GM19240 (cell line): ENCODE measurements around the gene MORC4.
A peak's percentile ranks its signal among the peaks of the same experiment; 100 is the strongest.
"Not testable (repeated sequence)": the region's sequence is repeated elsewhere in the genome, so short reads cannot be mapped to it uniquely, and the experiment has no call there.

Experiments
- DNase-seq: peaks from one replicate; pipeline ENCODE4 v3.0.0; 2011; ENCODE audit warnings: low spot score; ENCODE audit not compliant: insufficient read length

The MORC4 gene

GRCh38 chrX:107000013-107000515, at the start of gene MORC4:
Gene MORC4 (minus strand): TSS chrX:107000212. CDS start chrX:106999969, 243 bp downstream.
- peak; percentile 5 for DNase-seq

DNA sequence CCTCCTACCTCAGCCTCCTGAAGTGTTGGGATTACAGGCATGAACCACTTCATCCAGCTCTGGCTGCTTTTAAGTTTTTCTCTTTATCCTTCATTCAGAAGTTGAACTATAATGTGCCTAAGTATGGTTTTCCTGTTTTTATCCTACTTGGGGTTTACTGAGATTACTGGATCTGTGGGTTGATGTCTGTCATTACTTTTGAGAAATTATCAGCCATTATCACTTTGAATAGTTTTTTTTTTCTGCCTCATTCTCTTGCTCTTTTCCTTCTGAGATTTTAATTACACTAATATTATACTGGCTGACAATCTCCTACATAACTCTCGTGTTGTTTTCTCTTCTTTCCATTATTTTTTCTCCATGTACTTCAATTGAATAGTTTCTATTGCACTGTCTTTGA, 47.6 kb upstream of the MORC4 start:
- DNase-seq = no peak

DNA sequence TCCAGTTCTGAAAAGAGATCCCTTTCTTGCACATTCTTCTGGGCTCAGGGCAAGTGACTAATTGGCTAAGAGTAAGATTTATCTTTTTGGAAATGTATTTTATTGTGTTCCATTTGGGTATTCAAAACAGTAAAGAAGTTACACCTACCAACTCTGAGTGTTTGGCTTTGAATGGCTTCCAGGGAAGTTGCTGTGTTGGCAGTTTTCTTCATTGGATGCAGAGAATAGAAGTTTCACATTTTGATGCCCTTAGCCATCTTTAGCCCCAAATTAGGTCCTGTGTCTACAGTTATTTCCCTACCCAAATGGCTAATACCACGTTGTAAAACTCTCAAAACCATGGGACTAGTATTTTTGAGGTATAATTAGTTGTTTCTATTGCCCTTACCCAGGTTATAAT, 29.7 kb upstream of the MORC4 start:
- no peak for DNase-seq

DNA sequence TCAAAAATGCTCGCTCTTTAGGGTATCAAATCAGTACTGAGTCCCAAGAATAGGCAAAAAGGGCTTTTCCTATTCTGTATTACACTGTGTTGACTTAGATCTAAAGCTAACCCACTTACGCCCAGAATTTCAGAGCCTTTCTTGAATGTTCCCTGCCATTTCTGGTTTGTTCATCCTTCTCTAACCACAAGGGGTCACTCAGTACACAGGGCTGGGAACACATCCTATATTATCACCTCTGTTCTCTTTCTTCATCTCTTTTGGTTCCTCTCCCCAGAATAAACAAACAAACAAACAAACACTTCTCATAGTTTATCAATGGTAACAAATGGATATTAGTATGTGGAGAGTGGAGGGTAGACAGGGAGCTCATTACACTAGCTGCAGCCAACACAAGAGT, 25.5 kb upstream of the MORC4 start:
- DNase-seq = no peak

DNA sequence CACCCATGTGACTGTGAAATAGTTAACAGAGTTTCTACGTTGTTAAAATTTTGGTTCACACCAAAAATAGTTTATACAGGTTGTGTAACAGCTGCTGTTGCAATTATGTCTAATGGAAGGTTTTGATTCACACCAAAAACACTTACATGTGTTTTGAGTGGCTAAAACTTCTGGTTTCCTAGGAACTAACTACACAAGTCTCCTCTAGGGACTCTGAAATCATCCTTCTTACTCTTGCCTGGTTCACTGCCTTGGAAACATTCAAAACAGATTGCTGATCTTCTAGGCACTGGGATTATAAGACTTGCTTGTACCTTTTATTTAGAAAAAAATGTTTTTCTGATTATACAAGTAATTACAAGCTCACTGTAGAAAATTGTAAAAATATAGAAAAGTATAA, 14.9 kb upstream of the MORC4 start:
- DNase-seq = no peak

DNA sequence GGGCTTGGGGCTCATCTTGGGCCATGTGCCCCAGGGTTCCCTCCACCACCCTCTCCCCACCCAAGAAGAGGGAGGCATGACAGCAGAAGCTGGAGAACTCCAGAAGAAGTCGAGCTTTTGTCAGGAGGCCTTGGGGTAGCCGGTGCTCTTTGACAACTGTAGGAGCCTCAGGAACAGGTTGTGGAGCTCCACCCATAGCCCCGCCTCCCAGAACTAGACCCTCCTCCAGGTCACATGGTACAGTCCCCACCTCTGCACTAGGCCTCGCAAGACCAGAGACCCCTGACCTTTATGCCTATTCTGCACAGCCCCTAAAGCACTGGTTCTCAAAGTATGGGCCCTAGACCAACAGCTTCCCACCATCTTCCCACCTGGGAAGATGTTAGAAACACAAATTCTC, 8.0 kb upstream of the MORC4 start:
- no peak for DNase-seq

GRCh38 chrX:106999002-106999975, 723 bp downstream of the MORC4 start:
- DNase-seq = no peak

GRCh38 chrX:106997611-106998010, 2.4 kb downstream of the MORC4 start:
- DNase-seq = no peak

DNA sequence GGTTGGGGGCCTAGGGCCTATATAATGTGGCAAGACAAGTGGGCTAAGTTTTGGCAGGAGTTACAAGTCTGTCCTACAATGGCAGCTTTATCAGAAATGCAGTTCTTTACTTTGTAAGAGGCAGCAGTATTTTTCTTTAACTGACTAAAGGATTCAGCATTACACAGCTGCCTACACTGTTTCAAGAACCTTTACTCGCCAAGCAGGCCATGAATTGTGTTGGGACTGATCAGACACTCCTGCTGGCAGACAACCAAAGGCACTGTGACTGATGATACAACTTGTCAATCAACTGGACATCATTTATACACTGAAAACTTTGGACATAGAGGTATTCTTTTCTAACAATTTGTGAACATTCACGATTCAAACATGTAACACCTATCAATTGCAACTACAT, 4.3 kb downstream of the MORC4 start:
- DNase-seq = no peak

DNA sequence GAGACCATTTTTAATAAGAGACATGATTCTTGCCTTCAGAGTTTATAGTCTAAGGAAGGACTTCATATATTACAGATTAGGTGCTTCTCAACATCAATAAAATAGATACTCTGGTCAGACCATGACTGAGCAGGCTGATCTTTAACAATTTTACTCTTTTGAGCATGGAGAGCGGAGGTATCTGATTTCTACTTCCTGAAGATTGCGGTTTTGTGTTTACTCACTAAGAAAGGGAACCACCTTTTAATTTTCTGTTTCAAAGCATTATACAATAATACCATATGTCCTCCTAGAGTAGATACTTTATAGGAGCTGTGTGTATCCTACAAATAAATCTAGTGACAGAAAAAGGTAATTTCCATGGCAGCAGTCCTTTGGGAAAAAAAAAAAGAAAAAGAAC, 12.5 kb downstream of the MORC4 start:
- no peak for DNase-seq

- DNase-seq = no peak
Observed at GRCh38 chrX:106980952-106981626, 18.9 kb downstream of the MORC4 start.

- no peak for DNase-seq
Observed at GRCh38 chrX:106976416-106976815, 23.6 kb downstream of the MORC4 start.

GRCh38 chrX:106973433-106974149, 26.4 kb downstream of the MORC4 start:
- DNase-seq = no peak

DNA sequence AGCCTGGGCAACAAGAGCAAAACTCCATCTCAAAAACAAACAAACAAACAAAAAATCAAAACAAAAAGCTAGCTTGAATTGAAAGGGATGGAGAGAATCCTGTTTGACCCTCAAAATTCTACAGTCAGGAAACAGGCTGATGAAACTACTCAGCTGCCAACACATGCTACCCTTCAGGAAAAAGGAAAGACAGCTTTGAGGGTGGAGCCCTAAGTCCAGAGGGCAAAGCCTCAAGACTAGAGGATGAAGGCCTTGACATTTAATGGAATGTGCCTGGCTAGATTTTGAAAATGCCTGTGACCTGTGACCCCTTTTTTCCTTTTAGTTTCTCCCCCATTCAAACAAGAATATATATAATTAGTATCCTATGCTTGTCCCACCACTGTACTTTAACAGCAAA, 27.1 kb downstream of the MORC4 start:
- no peak for DNase-seq

- not testable (repeated sequence) for DNase-seq
Observed at GRCh38 chrX:106966547-106966946, 33.5 kb downstream of the MORC4 start.

GRCh38 chrX:106964290-106964689, 35.7 kb downstream of the MORC4 start:
- DNase-seq = no peak

GRCh38 chrX:106963111-106963510, 36.9 kb downstream of the MORC4 start:
- DNase-seq = no peak

GRCh38 chrX:106959901-106960300, 40.1 kb downstream of the MORC4 start:
- no peak for DNase-seq

- no peak for DNase-seq
Observed at GRCh38 chrX:106957856-106958255, 42.2 kb downstream of the MORC4 start.

- no peak for DNase-seq
Observed at GRCh38 chrX:106955004-106955772, 44.8 kb downstream of the MORC4 start.

DNA sequence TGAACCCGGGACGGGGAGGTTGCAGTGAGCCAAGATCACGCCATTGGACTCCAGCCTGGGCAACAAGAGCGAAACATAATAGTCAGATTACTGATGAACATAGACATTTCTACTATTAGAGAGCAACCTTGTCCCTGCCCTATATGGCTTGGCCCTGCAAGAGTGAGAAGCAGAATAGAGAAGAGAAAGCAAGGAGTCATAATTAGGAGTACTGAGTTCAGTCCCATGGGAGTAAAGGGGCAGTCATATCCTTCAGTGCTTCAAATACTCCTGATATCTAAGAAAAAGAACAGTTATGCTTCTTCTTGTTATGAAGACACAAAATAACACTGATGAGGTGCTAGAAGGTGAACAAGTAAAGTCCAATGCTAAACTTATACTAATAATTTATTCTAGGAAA, 46.0 kb downstream of the MORC4 start:
- DNase-seq = no peak
